GM04503 (cell line): ENCODE measurements around the gene GTF3C1.

Experiments
- DNase-seq: peaks from one replicate; pipeline ENCODE4 v3.0.0-alpha.2; 2012; ENCODE audit warnings: low read depth

GTF3C1 gene

GRCh38 chr16:27518226-27518625 is 31.5 kb downstream of the GTF3C1 start:
- DNase-seq = no peak

- no peak for DNase-seq
Observed at GRCh38 chr16:27517664-27518063, 32.0 kb downstream of the GTF3C1 start.

DNA sequence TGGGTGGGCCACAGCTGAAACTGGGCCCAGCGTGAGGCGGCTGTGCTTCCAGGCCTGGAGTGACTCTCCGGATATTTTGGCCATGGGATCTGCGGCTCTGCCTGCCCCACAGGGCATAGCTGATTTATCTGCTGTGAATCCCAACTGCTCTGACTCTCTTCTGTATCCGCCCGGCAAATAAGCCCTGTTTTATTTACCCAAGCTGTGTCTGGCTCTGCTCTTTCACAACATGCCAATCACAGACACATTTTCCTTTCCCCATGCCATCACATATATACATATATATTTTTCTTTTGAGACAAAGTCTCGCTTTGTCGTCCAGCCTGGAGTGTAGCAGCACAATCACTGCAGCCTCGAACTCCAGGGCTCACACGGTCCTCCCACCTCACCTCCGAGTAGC is 33.3 kb downstream of the GTF3C1 start:
- DNase-seq = no peak

DNA sequence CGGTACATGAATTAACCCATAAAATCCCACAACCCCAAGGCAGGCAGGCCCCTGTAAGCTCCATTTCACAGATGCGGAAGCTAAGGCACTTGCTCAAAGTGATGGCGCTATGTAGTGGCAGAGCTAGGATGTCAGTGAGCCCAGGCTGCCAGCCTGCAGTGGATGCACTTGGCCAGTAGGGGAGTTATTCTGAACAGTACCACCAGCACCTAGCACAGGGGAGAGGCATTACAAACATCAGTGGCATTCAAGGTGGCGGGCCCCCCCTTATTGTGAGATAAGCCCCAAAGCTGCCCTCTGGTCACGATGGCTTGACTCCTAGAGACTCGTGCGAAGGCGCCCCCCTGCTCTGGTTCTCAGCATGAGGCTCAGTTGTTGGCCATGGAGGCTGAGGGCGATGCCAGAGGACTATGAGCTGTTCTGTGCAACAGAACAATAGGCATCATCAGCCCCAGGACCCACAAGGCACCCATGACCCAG is 33.8 kb downstream of the GTF3C1 start:
- DNase-seq = no peak

- no peak for DNase-seq
Observed at GRCh38 chr16:27514806-27515205, 34.9 kb downstream of the GTF3C1 start.

- no peak for DNase-seq
Observed at GRCh38 chr16:27511657-27512448, 37.9 kb downstream of the GTF3C1 start.

- DNase-seq = no peak
Observed at GRCh38 chr16:27508476-27508875, 41.2 kb downstream of the GTF3C1 start.

DNA sequence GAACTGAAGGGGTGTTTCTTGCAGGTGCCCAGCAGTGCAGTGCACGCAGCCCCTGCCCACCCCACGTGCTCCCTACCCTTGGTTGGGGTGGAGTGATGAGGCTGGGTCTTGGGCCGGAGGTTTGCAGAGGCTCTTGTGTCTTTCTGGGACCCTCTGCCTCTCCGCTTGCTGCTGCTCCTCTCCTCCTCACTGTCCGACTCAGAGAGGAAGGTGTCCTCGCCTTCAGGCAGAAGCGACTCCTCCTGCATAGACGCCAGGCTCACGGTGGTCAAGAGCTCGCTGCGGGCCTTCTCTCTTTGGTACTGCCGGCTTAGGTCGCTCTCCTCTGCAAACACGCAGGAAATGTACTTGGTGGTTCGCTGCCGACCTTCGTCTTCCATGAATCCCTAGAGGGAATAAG is 42.9 kb downstream of the GTF3C1 start:
- DNase-seq = no peak

DNA sequence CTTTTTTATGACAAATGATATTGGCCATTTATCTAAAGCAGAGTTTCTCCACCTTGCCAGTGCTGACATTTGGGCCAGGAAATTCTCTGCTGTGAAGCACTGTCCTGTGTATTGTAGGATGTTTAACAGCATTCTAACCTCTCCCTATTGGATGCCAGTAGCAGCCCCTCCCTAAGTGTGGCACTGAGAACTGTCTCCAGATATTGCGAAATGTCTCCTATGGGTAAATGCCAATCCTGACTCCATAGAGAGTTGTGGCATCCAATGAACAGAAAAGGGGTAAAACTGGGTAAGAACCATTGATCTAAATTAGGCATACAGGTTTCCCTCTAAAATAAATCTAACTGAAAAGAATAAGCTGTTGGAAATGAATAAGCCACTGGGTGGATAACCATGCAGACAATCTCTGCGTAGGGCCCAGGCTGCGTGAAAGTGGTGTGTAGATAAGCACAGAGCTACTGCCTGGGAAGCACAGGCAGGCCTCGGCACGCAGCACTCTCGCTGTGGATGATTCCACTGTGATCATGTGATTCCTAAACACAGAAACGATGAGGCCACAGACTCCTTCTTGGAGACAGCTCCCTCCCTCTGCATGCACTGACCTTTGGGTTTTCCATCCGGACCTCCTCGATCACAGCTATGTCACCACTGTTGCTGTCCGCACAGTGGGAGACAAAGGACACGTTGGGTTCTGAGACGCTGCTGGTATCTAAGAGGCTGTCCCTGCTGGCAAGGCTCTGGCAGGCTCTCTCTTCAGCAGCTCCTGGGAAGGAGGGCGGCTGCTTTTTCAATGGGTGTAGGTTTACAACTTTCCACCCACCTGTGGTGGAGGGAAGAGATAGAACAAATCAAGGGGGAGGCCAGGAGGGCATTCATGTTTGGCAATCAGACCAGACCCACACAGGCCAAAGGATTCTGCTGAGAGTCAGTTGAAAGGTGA is 44.1 kb downstream of the GTF3C1 start:
- no peak for DNase-seq

DNA sequence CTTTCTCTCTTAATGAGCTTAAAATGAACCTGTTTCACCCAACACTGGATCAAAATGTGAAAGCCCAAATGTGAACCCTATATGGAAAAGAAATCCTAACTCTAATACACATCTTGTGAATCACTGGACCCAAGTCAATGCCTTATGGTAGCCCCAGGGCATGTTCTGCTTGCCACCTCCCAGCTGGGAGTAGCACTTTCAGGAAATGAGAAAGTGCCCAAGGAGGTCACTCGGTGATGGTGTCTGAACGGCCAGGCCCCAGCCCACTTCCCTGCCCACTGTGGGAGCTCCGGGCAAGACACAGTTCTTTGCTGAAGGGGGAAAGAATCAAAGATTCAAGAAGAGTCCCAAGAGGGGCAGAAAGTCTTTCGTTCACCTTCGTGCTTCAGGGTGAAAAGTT is 46.1 kb downstream of the GTF3C1 start:
- no peak for DNase-seq

GRCh38 chr16:27500801-27501200 is 48.9 kb downstream of the GTF3C1 start:
- DNase-seq = no peak

GRCh38 chr16:27499659-27500055 is 50.1 kb downstream of the GTF3C1 start:
- no peak for DNase-seq

DNA sequence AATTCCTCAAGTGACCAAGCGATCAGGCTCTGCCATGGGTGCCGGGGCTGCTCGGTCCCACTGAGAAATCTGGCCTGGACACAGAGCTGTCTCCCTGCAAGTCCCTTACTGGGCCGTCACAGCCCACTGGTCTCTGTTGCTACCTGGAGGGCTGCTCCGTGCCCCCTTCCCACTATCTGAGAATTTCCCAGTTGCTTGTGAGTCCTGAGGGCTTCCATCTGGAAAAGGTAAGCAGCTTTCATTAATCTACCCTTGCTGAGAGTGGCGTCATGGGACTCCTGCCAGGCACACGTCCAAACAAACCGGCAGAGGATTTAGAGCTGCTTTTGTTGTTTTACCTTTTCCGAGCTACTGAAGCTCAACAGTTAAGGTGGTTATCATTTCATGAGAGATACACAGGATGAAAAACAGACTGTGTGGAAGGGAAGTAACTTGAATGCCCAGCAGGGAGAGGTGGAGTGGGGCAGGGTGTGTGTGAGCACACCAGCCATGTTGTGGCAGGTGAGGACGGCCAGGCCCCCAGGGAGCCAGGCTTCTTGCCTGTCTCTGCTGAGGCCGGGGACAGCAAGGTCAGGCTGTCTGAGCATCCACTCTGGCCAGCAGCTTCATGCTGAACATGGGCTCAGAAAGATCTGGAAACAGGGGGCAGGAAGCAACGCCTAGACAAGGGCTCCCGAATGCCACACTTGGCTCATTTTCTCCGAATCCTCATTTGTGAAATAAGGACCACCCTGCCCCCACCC is 50.6 kb downstream of the GTF3C1 start:
- DNase-seq = no peak

GRCh38 chr16:27498031-27498825 is 51.5 kb downstream of the GTF3C1 start:
- DNase-seq = no peak

- DNase-seq = no peak
Observed at GRCh38 chr16:27495191-27495590, 54.5 kb downstream of the GTF3C1 start.

DNA sequence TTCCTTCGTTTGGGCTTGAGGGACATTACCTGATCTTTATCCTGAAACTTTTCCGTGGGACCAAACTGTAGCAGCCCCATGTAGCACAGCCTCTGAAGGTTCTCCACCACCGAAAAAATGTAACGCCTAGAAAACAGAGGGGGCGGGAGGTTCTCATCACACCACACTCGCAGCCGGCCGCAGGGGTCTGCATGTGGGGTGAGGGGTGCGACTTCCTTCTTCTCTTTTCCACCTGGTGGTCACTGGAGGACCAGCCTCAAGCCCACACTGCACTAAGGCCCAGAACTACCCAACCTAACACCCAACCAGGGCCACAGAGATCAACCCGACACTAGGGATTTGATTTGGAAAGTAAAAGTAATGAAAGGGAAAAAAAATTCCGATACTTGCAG is 57.1 kb downstream of the GTF3C1 start:
- no peak for DNase-seq

- no peak for DNase-seq
Observed at GRCh38 chr16:27491894-27492587, 57.7 kb downstream of the GTF3C1 start.

GRCh38 chr16:27489906-27490305 is 59.8 kb downstream of the GTF3C1 start:
- DNase-seq = no peak

GRCh38 chr16:27489421-27489820 is 60.3 kb downstream of the GTF3C1 start:
- DNase-seq = no peak

DNA sequence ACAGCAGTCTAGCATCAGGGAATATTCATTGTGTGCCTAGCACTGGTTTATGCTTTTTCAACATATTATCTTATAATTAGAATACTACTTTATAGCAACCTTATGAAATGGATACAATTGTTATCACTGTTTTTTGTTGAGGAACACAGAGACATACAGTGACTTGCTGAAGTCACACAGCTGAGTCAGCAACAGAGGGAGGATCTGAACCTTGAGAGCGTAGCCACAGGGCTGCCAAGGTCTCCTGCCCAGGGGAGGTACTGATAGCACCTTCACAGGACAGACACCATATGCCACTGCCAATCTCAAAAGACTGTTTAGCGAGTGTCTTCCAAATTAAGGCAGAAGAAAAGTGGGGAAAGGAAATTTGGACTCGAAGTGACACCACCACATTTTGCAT is 63.0 kb downstream of the GTF3C1 start:
- DNase-seq = no peak

DNA sequence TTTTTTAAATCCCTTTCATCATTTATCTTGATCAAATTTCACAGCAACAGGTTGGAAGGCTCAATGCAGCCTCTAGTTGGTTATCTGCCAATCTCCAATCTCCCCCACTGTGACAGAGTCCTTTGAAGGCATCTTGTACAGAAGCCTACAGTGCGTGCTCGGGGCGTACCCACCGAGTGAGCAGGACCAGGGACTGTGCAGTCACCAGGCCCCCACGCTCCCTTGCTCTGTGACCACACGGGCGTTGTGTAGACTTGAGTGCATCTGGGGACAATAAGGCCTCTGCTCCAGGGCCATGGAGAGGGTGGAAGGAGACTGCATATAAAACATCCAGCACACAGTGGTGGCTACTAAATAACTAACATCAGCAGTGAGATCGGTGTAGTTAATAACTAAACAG is 63.4 kb downstream of the GTF3C1 start:
- DNase-seq = no peak
